HG02981 (cell line): ENCODE data around the gene GALNTL6.

ENCODE experiments used
- ATAC-seq: cut with Tn5 transposase; IDR thresholded peaks from one replicate; pipeline ENCODE4 v1.9.1; 2021; ENCODE audit warnings: mild to moderate bottlenecking, moderate library complexity; ENCODE audit not compliant: unreplicated experiment

GALNTL6 gene

GRCh38 chr4:172650758-172651530 is 837.7 kb downstream of the GALNTL6 start:
- no peak for ATAC-seq

DNA sequence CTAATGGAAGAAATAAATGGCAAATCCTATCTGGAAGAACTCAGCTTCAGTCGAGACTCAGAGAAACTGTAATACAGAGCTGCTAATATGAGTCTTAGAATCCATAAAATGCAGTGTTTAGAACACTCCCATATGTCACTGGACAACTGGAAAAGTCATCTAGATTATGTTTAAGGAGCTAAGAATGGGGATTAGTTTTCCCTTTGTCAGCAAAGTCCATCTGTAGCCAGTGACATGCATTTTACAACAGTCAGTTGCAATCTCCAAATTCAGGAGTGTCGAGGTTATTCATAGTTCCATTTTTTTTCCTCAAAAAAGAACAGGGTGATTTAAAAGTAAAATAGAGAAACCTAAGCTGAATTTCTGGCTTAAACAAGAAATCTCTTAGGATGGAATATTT is 838.8 kb downstream of the GALNTL6 start:
- ATAC-seq: no peak

GRCh38 chr4:172652369-172652768 is 839.2 kb downstream of the GALNTL6 start:
- no peak for ATAC-seq

GRCh38 chr4:172653676-172654075 is 840.5 kb downstream of the GALNTL6 start:
- ATAC-seq: no peak

DNA sequence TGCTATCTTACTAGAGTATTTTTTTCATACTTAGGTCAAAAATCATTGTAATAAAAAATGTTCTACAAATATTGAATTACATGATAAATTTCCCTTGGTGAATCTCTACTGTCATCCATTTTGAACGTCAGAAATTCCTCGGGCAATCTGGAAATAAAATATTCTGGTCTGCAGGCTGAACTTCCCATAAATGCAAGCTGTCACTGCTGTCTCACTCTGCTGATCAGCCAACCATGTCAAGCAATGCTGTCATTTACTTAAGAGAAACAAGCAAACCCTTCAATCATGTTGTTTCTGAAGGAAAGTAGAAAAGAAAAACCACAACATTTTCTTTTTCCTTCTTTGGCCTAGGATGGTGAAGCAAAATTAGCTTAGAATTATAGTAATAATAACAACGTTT is 841.3 kb downstream of the GALNTL6 start:
- no peak for ATAC-seq

DNA sequence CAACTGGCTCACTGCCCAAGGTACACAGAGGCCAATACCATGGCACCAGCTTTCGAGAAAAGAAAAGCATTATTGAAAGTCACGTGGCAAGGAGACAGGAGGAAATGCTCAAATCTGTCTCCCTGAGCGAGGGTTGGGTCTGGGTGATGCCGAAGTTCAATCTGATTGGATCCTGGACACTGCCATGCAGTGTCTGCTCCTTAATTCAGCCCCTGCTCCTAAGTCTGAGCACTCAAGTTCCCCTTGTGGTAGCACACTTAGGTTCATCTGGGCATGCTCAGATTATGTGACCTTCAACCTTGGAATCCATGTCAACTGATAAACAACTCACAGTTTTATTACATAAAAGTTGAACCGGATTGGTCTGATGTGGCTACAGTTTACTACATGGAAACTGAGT is 842.9 kb downstream of the GALNTL6 start:
- ATAC-seq: no peak

GRCh38 chr4:172657081-172657480 is 843.9 kb downstream of the GALNTL6 start:
- no peak for ATAC-seq

DNA sequence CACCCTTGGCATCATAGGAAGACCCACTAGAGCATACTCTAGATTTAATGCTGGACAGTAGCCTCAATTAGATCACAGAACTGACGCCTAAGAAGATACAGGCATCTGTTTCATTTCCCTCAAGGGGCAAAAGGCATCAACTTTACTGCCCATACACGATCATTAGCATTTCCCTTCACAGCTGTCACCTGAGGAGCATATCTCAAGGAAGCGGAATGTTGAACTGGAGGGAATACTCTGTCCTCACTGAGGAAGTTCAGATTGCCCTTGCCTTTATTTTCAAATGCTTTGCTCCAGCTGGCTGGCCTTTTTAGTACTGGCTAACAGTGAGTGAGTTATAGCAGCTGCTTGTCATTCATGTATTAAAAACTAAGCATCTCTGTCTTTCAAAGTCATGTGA is 847.0 kb downstream of the GALNTL6 start:
- no peak for ATAC-seq

GRCh38 chr4:172662113-172662512 is 848.9 kb downstream of the GALNTL6 start:
- ATAC-seq: no peak

DNA sequence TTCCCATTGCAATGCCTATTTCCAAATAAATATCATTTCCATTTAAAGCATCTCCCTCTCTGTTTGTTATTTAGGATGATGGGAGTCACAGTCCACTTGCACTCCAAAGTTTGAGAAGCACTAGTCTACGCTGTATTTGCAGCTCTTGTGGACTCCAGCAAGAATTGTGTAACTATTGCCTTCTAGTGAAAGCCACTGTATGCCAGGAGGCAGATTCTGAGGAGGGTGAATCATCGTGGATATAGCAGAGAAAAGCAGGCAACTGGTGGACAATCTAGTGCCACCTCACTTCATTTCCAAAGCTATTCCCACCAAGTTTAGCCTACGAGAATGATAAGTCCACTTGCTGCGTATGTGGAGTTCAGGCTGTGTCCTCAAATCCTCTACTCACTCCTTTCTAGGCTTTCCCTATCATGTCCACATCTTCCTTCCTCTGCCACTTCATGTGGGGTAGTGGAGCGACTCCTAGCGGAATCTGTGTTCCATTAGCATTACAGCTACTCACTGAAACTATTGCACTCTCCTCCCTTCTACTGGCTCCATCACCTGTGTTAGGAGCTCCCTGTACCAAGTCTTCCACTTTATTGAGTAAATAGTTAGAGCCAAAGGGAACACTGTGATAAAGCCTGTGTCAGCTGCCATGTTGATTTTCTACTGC is 853.6 kb downstream of the GALNTL6 start:
- ATAC-seq: no peak

GRCh38 chr4:172674811-172675210 is 861.6 kb downstream of the GALNTL6 start:
- no peak for ATAC-seq

- no peak for ATAC-seq
Observed at GRCh38 chr4:172675232-172675631, 862.0 kb downstream of the GALNTL6 start.

GRCh38 chr4:172680691-172681090 is 867.5 kb downstream of the GALNTL6 start:
- ATAC-seq: no peak

DNA sequence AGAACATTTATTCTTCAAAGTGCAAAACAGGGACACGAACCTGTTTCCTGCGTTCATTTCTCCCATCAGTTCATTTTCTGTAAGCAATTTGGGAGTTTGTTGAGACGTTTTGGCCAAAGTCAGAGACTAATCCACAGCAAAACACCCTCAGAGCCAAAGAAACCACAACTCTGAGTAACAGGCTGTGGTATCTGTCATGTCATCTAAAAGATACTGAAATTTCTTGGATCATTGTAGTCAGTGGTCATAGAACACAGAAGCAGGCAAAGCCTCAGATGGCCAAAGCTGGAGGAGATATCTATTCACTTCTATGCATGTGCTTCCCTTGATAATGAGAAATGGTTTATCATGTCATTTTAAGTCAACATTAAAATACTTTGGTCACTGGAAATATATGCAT is 869.8 kb downstream of the GALNTL6 start:
- no peak for ATAC-seq

- ATAC-seq: no peak
Observed at GRCh38 chr4:172686021-172686420, 872.8 kb downstream of the GALNTL6 start.

GRCh38 chr4:172688534-172688933 is 875.3 kb downstream of the GALNTL6 start:
- ATAC-seq: no peak

GRCh38 chr4:172691552-172691951 is 878.3 kb downstream of the GALNTL6 start:
- no peak for ATAC-seq

DNA sequence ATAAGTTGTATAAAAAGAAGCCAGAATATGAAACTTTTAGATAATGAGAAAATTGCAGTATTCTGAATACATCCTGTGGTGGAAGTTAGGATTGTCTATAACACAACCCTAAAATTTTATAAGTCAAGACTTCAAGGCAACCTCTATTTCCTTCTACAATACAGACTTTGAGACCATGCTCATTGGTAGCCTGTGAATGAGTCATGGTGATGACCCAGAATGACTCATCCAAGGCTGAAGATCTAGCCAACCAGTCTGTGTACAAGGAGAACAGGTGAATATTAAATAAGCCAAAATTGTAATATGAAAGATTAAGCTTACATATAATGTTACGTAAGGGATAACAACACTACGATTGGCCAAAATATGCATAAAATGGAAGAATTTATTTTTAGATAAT is 879.5 kb downstream of the GALNTL6 start:
- ATAC-seq: no peak

DNA sequence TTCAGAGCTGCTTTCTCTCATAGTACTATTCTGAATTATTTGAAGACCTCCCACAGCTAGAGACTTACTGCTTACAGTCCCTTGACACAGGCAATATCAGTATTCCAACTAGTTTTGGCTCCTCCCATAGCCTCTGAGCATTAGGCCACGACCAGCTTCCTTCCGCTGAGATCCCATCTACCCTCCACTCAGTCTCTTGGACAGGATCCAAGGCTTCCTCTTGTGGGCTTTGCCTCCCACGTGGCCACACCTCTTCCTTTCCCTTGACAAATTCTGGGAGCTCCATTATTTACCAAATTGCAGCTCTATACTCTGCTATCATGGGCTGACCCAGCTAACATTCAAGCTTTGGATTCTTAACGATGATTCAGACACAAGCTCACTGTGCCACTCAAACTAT is 885.1 kb downstream of the GALNTL6 start:
- no peak for ATAC-seq

DNA sequence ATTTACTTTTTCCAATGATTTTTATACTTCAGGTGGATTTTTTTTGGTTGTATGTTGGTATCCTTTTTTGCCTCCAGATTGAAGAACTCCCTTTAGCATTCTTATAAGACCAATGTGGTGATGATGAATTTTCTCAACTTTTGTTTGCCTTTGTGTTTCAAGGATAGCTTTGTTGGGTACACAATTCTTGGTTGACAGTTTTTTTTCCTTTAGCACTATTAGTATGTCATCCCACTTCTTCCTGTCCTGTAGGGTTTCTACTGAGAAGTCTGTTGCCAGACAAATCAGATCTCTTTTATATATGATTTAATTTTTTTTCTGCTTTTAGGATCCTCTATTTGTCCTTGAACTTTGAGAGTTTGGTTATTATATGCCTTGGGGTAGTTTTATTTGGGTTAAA is 892.4 kb downstream of the GALNTL6 start:
- ATAC-seq: no peak

- ATAC-seq: no peak
Observed at GRCh38 chr4:172706000-172706399, 892.8 kb downstream of the GALNTL6 start.

DNA sequence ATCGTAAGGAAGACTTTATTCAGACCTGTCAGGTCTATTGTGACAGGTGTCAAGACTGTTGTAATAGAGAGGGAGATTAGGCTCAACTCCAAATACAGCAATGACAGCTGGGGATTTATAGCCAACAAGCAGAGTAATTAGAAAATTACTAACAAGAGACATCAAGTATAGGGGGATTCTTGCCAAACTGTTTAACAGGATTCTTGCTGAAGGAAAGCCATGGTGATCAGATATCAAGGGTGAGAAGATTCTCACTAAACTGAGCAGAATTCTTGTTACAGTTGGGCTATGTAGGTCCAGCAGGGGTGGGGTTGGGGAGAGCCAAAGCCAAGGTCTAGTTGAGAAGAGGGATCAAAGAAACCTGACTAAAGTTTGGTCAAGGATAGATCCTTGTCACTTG is 894.4 kb downstream of the GALNTL6 start:
- ATAC-seq: no peak

GRCh38 chr4:172708184-172708583 is 895.0 kb downstream of the GALNTL6 start:
- no peak for ATAC-seq
